Measurements from ENCODE around the gene DNAH1. TPM values are rescaled to one million over a fixed set of nuclear protein-coding genes. Genes with fewer than 3 reads are reported as not detected.

Gene DNAH1
- polyA plus RNA-seq, 1 donor, result 22.9 TPM

Other genes with a start within 250 kb of the DNAH1 start
- 5.9 TPM for gene POC1A, start 161.9 kb upstream of the DNAH1 start, polyA plus RNA-seq
- 37.2 TPM for gene ALAS1, start 118.2 kb upstream of the DNAH1 start, polyA plus RNA-seq
- 0.37 TPM for gene TLR9, start 90.7 kb upstream of the DNAH1 start, polyA plus RNA-seq
- gene TWF2, start 77.2 kb upstream of the DNAH1 start, polyA plus RNA-seq, result 19.9 TPM
- gene PPM1M, start 70.6 kb upstream of the DNAH1 start, polyA plus RNA-seq, result 11.0 TPM
- 71.9 TPM for gene WDR82, start 37.7 kb upstream of the DNAH1 start, polyA plus RNA-seq
- gene GLYCTK, start 28.5 kb upstream of the DNAH1 start, polyA plus RNA-seq, result 165 TPM
- 59.0 TPM for gene BAP1, start 93.7 kb downstream of the DNAH1 start, polyA plus RNA-seq
- gene PHF7, start 94.3 kb downstream of the DNAH1 start, polyA plus RNA-seq, result 10.4 TPM
- gene SEMA3G, start 128.8 kb downstream of the DNAH1 start, polyA plus RNA-seq, result 2.9 TPM
- 1.8 TPM for gene TNNC1, start 137.7 kb downstream of the DNAH1 start, polyA plus RNA-seq
- 85.9 TPM for gene NISCH, start 139.3 kb downstream of the DNAH1 start, polyA plus RNA-seq
- 43.5 TPM for gene STAB1, start 179.0 kb downstream of the DNAH1 start, polyA plus RNA-seq
- 67.6 TPM for gene NT5DC2, start 217.5 kb downstream of the DNAH1 start, polyA plus RNA-seq
- gene UQCC5, start 220.3 kb downstream of the DNAH1 start, polyA plus RNA-seq, result 25.8 TPM